Lower leg skin (tissue), 4 donors: Measurements from ENCODE around the gene FAM229B. TPM values are rescaled to one million over a fixed set of nuclear protein-coding genes. Genes with fewer than 3 reads are reported as not detected.

Experiments used
- DNase-seq, 2 donors: peaks; one replicate each; pipeline ENCODE4 v3.0.0-alpha.2; 2019; ENCODE audit warnings: low spot score in 2 of 2
- H3K4me3 ChIP-seq: fragments of 200-600 bp; sonication (generic); 2 replicates; pipeline ENCODE4 v1.5.1; 2017; ENCODE audit warnings: mild to moderate bottlenecking, low read depth; ENCODE audit not compliant: poor library complexity, severe bottlenecking
- POLR2A ChIP-seq, 2 donors: fragments of 450-650 bp; IDR thresholded peaks; one replicate each; pipeline ENCODE4 v1.6.1; 2016 to 2017; ENCODE audit warnings: antibody characterized with exemption in 2 of 2, mild to moderate bottlenecking in 1 of 2, moderate library complexity in 1 of 2
- WGBS, 2 donors: methylation state at CpG; one replicate each; pipeline ENCODE4 v1.1.5; 2018; 5-methylcytosine and 5-hydroxymethylcytosine counted together
- intact Hi-C: fragments of 100-400 bp; cut with DNase I; formaldehyde crosslinking; loops from one replicate; pipeline ENCODE4 v1.15.0; 2023; ENCODE audit warnings: low total_unique reads
- total RNA-seq, 4 donors: library from RNA; depleted of rRNA; stranded (reverse); fragments of >200 nt; gene quantifications; one replicate each; pipeline ENCODE4 v1.1.0, GENCODE V29; 2016
- TF ChIP-seq, protein P1 (sequence below), 3 donors: fragments of 450-650 bp; IDR thresholded peaks; one replicate each; pipeline ENCODE4 v1.5.1; 2016; ENCODE audit warnings: antibody characterized with exemption in 3 of 3, mild to moderate bottlenecking in 3 of 3, moderate library complexity in 2 of 3

FAM229B gene
- total RNA-seq, 4 donors from 2014 or later = 1.7 to 9.3 (median 7.4) TPM

DNA sequence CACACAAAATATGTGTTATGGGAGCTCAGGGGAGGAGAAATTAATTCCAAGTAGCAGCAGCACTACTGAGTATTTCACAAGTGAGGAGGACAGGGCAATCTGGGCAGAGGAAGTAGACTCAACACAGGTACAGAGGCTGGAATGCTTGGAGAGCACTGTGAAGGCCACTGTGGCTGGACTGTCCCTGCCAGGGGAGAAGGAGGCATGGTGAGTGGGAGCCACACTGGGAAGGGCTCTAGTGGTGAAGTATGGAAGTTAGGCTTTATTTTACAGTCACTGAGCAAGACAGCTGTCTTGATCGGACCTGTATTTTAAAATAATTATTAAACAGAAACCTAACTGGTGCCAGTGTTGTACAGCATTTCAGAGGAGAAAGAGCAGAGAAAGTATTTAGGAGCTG, 28.8 kb downstream of the FAM229B start:
- no peak for TF ChIP-seq POLR2A (IDR thresholded peaks at IDR 0.05)
- TF ChIP-seq, protein P1, sequence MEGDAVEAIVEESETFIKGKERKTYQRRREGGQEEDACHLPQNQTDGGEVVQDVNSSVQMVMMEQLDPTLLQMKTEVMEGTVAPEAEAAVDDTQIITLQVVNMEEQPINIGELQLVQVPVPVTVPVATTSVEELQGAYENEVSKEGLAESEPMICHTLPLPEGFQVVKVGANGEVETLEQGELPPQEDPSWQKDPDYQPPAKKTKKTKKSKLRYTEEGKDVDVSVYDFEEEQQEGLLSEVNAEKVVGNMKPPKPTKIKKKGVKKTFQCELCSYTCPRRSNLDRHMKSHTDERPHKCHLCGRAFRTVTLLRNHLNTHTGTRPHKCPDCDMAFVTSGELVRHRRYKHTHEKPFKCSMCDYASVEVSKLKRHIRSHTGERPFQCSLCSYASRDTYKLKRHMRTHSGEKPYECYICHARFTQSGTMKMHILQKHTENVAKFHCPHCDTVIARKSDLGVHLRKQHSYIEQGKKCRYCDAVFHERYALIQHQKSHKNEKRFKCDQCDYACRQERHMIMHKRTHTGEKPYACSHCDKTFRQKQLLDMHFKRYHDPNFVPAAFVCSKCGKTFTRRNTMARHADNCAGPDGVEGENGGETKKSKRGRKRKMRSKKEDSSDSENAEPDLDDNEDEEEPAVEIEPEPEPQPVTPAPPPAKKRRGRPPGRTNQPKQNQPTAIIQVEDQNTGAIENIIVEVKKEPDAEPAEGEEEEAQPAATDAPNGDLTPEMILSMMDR (IDR thresholded peaks at IDR 0.05) = no peak
- no peak overlapping the region for H3K4me3 ChIP-seq
- 90 to 96% methylated on average over 1 of the region's 1 CpG for WGBS, 2 donors
- intact Hi-C loops = no loop called here
- DNase-seq = no peak

DNA sequence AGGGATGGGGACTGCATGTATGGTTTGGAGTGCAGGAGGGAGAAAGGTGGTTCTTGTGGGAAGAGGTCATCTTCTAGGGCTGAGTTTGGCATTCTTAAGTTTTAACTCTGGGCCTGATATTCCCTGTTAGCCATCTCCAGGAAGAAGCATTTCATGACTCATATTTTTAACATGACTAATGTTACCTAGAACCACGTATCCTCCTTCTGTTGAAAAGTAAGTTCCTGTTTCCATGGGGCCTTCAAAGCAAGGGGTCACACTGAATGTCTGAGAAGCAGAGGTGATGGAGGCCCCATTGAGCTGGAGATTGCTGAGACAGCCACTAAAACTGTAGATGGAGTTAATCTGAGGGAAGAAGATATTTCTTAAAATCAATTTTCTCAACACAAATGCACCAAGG, 30.2 kb downstream of the FAM229B start:
- no peak overlapping the region for H3K4me3 ChIP-seq
- intact Hi-C loops = no loop called here
- no peak for TF ChIP-seq POLR2A (IDR thresholded peaks at IDR 0.05)
- TF ChIP-seq, protein P1 (IDR thresholded peaks at IDR 0.05) = no peak
- 39 to 70% methylated on average over 1 of the region's 1 CpG for WGBS, 2 donors
- no peak for DNase-seq

DNA sequence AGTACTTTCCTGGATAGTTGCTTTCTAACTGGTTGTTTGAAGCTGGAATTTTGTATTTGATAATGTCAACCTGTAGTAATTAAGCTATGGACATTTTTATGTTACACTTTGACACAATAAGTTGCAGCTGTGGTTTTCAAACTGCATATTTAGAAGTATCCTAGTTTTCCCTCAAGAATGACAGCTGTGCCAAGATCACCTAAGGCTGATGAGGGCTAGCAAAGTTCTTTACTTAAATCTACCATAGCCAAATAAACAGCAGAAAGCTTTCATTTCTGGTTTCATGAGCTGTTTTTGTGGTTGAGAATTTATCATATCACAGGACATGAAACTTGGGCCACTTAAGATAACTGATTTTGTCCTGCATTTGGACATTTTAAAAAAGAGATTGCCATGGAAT, 30.6 kb downstream of the FAM229B start:
- intact Hi-C loops = no loop called here
- no peak for DNase-seq
- H3K4me3 ChIP-seq = no peak overlapping the region
- TF ChIP-seq POLR2A (IDR thresholded peaks at IDR 0.05) = no peak
- TF ChIP-seq, protein P1 (IDR thresholded peaks at IDR 0.05) = no peak

DNA sequence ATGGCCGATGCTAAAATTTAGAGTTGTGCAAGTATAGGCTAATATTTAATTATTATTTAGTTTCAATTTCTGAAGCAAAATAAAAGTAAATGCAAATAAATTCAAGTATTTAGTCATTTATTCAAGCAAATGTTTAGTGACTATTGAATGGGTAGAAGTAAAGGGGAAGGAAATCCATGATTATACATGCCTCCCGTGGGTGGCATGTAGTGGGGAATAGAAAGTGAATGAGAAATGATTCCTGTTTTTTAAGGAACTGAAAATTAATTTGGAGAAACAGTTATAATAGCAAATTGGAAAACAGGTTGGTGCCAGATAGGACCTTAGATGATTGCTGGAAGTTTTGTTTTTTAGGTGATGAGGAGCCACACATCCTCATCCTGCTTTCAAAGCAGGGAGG, 35.4 kb downstream of the FAM229B start:
- intact Hi-C loops = no loop called here
- 85 to 88% methylated on average over 2 of the region's 2 CpGs for WGBS, 2 donors
- no peak overlapping the region for H3K4me3 ChIP-seq
- TF ChIP-seq, protein P1 (IDR thresholded peaks at IDR 0.05) = no peak
- no peak for TF ChIP-seq POLR2A (IDR thresholded peaks at IDR 0.05)
- DNase-seq = no peak

DNA sequence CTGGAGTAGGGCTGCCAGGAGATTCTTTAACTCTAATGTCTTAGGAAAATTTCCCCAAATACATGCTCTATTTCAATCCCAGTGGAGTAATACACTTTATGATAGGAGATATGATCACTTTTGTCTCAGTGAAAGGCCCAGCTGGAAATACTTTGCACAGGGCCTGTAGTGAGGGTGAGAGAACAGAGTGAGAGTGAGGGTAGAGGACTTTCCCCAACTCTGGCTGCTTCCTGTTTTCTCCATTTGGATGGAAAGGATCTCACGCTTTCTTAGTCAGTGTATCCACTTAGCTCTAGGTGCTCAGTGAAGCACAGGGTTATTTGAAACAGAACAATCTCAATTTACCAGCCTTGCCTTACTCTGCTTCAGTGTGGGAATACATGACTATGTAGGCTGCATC, 36.6 kb downstream of the FAM229B start:
- WGBS, 2 donors = 85 to 100% methylated on average over 1 of the region's 1 CpG
- intact Hi-C loops = no loop called here
- H3K4me3 ChIP-seq = no peak overlapping the region
- DNase-seq = no peak
- TF ChIP-seq, protein P1 (IDR thresholded peaks at IDR 0.05) = no peak
- TF ChIP-seq POLR2A (IDR thresholded peaks at IDR 0.05) = no peak

DNA sequence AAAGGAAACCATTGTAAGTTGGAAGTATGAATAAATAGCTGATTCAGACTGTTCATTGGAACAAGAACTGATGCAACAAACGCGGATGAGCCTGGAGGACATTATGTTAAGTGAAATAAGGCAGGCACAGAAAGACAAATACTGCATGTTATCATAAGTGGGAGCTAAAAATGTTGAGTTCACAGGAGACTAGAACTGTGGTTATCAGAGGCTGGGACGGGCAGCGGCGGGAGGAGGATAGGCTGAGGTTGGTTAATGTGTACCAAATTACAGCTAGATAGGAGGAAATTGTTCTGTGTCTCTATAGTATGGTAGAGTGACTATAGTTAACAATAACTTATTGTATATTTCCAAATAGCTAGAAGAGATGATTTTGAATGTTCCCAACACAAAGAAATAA, 40.8 kb downstream of the FAM229B start:
- 89 to 90% methylated on average over 5 of the region's 5 CpGs for WGBS, 2 donors
- no peak overlapping the region for H3K4me3 ChIP-seq
- TF ChIP-seq, protein P1 (IDR thresholded peaks at IDR 0.05) = no peak
- TF ChIP-seq POLR2A (IDR thresholded peaks at IDR 0.05) = no peak
- intact Hi-C loops = no loop called here
- DNase-seq = no peak
